GM12874 (cell line): Measurements from ENCODE around the gene RAB22A.

ENCODE experiments used
- TF ChIP-seq, protein P1 (sequence below): IDR thresholded peaks from 2 replicates; pipeline ENCODE4 v1.5.1; 2011; ENCODE audit warnings: low read depth, mild to moderate bottlenecking, control low read depth, low read length, moderate library complexity; ENCODE audit not compliant: insufficient read depth

RAB22A gene, protein sequence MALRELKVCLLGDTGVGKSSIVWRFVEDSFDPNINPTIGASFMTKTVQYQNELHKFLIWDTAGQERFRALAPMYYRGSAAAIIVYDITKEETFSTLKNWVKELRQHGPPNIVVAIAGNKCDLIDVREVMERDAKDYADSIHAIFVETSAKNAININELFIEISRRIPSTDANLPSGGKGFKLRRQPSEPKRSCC

DNA sequence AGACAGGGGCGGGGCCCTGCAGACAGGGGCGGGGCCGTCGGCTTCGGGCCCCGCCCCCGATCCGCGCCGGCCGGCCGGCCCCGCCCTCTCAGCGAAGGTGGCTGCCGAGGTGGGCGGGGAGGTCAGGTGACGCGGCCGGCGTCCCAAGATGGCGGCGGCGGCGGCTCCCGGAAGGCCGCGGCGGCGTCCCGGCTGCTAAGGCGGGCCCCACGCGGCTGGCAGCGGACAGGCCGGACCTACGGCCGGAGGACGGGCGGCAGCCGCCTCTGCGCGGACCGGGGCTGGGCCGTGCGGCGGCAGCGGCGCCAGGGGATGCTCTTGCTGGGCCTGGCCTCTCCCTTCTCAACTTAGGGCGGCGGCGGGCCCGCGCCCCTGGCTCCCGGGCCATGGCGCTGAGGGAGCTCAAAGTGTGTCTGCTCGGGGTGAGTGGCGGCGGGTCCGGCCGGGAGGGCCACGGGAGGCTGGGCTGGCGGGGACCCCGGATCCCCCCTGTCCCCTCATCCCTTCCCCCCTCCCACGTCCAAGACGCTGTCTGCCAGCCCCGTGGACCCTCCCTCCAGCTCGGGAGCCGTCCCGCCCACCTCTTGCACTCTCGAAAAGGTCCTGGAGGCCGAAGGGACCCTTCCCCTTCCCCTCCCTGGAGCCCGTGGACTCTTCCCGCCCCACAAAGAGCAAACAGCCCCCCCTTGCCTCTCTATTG lies at the start of gene RAB22A:
Gene RAB22A (plus strand): TSS at position 125 of the 700 bp plus-strand sequence. CDS start 262 bp downstream, at position 387.
- TF ChIP-seq, protein P1, sequence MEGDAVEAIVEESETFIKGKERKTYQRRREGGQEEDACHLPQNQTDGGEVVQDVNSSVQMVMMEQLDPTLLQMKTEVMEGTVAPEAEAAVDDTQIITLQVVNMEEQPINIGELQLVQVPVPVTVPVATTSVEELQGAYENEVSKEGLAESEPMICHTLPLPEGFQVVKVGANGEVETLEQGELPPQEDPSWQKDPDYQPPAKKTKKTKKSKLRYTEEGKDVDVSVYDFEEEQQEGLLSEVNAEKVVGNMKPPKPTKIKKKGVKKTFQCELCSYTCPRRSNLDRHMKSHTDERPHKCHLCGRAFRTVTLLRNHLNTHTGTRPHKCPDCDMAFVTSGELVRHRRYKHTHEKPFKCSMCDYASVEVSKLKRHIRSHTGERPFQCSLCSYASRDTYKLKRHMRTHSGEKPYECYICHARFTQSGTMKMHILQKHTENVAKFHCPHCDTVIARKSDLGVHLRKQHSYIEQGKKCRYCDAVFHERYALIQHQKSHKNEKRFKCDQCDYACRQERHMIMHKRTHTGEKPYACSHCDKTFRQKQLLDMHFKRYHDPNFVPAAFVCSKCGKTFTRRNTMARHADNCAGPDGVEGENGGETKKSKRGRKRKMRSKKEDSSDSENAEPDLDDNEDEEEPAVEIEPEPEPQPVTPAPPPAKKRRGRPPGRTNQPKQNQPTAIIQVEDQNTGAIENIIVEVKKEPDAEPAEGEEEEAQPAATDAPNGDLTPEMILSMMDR: no peak

DNA sequence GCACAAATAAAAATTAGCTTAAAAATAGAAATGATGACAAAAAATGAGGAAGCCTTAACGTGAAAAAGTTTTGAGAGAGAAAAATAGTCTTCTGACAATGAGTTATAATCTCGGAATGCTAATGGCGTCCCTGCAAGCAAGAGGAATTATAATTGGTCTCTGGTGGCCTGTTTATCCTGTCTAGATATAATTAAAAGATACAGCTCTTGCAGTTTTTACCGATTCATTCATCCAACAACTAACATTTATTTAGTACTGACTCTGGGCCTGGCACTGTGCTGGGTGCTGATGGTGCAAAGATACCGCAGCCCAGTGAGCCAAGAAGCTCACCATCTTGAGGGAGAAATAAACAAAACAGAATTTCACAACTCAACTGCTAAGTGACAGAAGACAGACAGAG lies 49.5 kb upstream of the RAB22A start:
- TF ChIP-seq, protein P1: no peak

DNA sequence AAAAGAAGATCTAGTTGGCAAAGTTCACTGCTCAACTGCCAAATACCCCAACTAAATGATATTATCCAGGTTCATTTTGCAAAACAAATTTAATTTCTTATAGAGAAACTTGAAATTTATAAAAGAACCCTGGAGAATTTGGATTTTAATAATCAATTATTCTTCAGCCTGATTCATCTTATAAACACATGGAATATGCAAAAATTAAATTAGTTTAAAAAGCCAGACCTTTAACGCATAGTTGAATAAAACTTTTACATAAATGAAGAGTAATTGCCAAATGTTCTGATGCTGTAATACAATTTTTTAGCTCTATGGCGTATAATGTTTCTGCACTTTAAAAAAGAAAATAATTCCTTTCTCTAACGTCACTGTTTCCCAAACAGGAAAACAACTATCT lies 47.9 kb upstream of the RAB22A start:
- TF ChIP-seq, protein P1: no peak

DNA sequence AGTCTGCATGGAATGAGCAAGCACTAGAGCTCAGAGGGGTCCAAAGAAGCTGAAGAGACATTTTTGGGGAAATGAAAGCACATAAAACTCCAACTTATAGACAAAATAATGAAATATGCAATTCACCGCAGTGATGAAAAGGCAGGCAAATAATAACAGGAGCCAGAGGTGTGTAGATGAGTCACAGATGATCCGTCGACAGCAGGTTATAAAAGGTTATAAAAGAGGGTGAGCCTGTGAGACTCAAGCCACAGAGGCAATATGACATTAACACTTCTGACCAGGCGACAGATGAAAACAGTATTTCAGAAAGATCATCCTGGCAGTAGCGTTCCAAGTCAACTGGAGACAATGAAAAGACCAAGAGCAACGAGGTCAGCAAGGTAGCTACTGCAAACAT lies 45.2 kb upstream of the RAB22A start:
- TF ChIP-seq, protein P1: no peak

DNA sequence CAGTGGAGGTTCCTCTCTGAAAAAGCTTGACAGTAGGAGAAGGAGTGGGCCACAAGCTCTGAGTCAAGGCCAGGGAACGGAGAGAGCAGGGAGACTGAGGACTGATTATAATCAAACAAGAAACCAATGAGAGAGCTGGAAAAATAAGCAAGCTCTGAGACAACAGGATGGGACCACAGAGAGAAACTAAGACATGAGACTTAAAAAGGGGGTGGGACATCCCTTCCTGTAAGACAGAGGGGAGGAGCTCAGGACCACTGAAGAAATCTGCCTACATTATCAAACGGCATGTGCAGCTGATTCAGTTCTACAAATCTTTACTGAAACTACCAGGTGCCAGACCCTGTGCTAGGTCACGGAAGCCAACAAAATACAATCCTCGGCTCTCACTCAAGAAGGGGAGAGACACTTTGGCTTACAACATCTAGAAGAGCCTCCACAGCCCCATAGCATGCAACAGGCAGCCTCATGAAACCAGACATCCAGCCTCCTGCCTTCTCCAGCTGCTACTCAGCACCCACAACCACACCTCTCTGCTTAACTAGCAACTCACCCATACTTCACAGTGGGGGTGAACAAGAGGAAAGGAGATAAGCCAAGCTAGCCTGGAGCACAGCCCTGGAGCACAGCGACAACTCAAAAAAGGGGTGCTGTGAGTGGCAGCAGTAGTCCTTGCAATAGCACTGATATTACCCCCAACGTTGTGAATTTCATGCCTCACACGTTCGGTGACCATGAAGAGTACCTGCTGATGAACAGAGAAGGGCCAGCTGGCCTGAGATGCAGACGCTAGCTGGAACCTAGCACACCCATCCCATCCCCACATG lies 41.9 kb upstream of the RAB22A start:
- TF ChIP-seq, protein P1: no peak

DNA sequence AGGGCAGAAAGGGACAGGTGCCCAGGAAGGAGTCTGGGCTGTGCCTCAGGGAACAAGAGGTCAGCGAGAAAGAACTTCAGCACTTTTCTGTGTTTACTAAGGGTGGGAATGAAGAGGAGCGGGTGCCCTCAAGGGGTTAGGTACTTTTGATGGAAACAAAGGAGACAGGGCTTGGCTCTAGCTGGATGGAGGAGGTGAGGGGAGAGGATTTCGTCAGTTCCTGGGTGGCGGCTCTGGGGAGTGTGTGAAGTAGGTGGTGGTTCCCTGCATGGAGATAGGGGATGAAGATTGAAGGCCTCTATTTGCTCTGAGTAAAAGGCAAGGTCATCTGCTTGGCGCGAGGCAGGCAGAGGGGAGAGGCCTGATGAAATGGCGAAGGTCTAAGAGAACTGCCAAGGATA lies 41.1 kb upstream of the RAB22A start:
- TF ChIP-seq, protein P1: no peak

DNA sequence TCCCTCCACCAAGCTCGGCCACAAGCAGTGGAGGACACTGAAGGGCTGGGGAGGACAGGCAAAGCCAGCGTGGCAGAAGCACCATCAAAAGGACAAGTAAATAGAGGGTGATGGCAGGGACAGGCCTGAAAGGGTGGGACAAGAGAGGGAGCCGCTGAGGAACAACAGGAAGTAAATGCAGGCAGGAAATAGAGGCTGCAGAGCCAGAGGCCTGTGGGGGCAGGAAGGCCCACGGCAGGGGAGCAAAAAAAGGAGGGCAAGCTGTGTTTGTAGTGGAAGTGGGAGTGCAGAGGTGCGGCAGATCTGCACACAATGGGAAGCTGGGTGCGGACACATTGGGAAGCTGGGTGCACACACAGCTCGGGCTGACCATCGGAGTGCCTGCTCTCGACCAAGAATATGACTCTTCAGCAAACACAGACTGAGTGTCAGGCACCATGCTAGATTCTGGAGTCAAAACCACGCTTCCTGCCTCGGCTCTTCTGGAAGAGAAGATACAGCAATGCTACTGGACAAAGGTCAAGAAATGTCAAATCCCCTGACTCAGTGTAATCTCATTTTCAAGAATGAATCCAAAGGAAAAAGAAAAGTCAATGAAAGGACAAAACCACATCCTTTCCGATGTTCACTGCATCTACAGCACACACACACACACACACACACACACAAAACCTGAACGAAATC lies 40.4 kb upstream of the RAB22A start:
- TF ChIP-seq, protein P1: no peak
